Measurements from ENCODE around the gene PPP1R16B. TPM values are rescaled to one million over a fixed set of nuclear protein-coding genes. Genes with fewer than 3 reads are reported as not detected.

PPP1R16B gene
- total RNA-seq, 2 experiments from 2014 or later = 87.6 to 91.1 TPM

GRCh38 chr20:38764567-38765318, 40.8 kb upstream of the PPP1R16B start:
- intact Hi-C loops (cut with DNase I, micrococcal nuclease) = no loop called here
- H3K4me3 Mint-ChIP-seq = no peak overlapping the region
- H3K4me3 ChIP-seq (ENCODE audit: low read length) = no peak overlapping the region
- no peak overlapping the region for H3K27ac Mint-ChIP-seq
- H3K27ac ChIP-seq (ENCODE audit: low read depth in 1 of 2, low read length in 2 of 2) = no peak overlapping the region
- TF ChIP-seq CTCF (IDR thresholded peaks at IDR 0.05) = no peak
- H3K27me3 Mint-ChIP-seq = no peaks in the 10 kb centered on the region
- peak in 6 of 14 experiments; percentile 3 to 25 (median 6) for DNase-seq
- no peaks in the 10 kb centered on the region for H3K4me1 Mint-ChIP-seq (ENCODE audit: low read depth)
- CTCF ChIA-PET = no interaction called here
- H3K36me3 Mint-ChIP-seq (ENCODE audit: low read depth) = peaks cover 99% of the 10 kb centered on the region
- no peak for ATAC-seq (ENCODE audit: poor library complexity)
- no peaks in the 10 kb centered on the region for H3K4me1 ChIP-seq (ENCODE audit: insufficient read depth, low read length)
- H3K9me3 ChIP-seq (ENCODE audit: control insufficient read depth in 1 of 2, insufficient read depth in 1 of 2, low read length in 2 of 2) = no peaks in the 10 kb centered on the region
- H3K9me3 Mint-ChIP-seq = no peaks in the 10 kb centered on the region
- POLR2A ChIA-PET = no interaction called here
- peaks cover 84% of the 10 kb centered on the region for H3K36me3 ChIP-seq (ENCODE audit: insufficient read depth, low read length)
- H3K27me3 ChIP-seq (ENCODE audit: control insufficient read depth in 1 of 2, insufficient read depth in 2 of 2, low read length in 2 of 2) = no peaks in the 10 kb centered on the region

- Mint-ChIP-seq H3K4me3 (no peak overlapping the region), H3K9me3 (no peaks in the 10 kb centered on the region), H3K27ac (no peak overlapping the region), H3K27me3 (no peaks in the 10 kb centered on the region), H3K4me1 (ENCODE audit: low read depth) (no peaks in the 10 kb centered on the region), H3K36me3 (ENCODE audit: low read depth) (peaks cover 97% of the 10 kb centered on the region)
- ATAC-seq (ENCODE audit: poor library complexity) = no peak
- no peak for TF ChIP-seq CTCF (IDR thresholded peaks at IDR 0.05)
- intact Hi-C loops (cut with DNase I, micrococcal nuclease) = no loop called here
- Histone ChIP-seq H3K4me3 (ENCODE audit: low read length) (no peak overlapping the region), H3K27me3 (ENCODE audit: control insufficient read depth in 1 of 2, insufficient read depth in 2 of 2, low read length in 2 of 2) (no peaks in the 10 kb centered on the region), H3K36me3 (ENCODE audit: insufficient read depth, low read length) (peaks cover 74% of the 10 kb centered on the region), H3K4me1 (ENCODE audit: insufficient read depth, low read length) (no peaks in the 10 kb centered on the region), H3K27ac (ENCODE audit: low read depth in 1 of 2, low read length in 2 of 2) (no peak overlapping the region), H3K9me3 (ENCODE audit: control insufficient read depth in 1 of 2, insufficient read depth in 1 of 2, low read length in 2 of 2) (no peaks in the 10 kb centered on the region)
- DNase-seq = no peak
- POLR2A ChIA-PET = no interaction called here
- CTCF ChIA-PET = no interaction called here
Observed at GRCh38 chr20:38766071-38766470, 39.4 kb upstream of the PPP1R16B start.

- Mint-ChIP-seq H3K27me3 (no peaks in the 10 kb centered on the region), H3K36me3 (ENCODE audit: low read depth) (peaks cover 97% of the 10 kb centered on the region), H3K4me1 (ENCODE audit: low read depth) (no peaks in the 10 kb centered on the region), H3K4me3 (no peak overlapping the region), H3K27ac (no peak overlapping the region), H3K9me3 (no peaks in the 10 kb centered on the region)
- H3K9me3 ChIP-seq (ENCODE audit: control insufficient read depth in 1 of 2, insufficient read depth in 1 of 2, low read length in 2 of 2) = peaks cover 0 to 5% of the 10 kb centered on the region in 2 experiments
- H3K4me3 ChIP-seq (ENCODE audit: low read length) = no peak overlapping the region
- CTCF ChIA-PET = no interaction called here
- peaks cover 73% of the 10 kb centered on the region for H3K36me3 ChIP-seq (ENCODE audit: insufficient read depth, low read length)
- POLR2A ChIA-PET = no interaction called here
- H3K27me3 ChIP-seq (ENCODE audit: control insufficient read depth in 1 of 2, insufficient read depth in 2 of 2, low read length in 2 of 2) = no peaks in the 10 kb centered on the region
- no peak overlapping the region for H3K27ac ChIP-seq (ENCODE audit: low read depth in 1 of 2, low read length in 2 of 2)
- TF ChIP-seq CTCF (IDR thresholded peaks at IDR 0.05) = no peak
- ATAC-seq (ENCODE audit: poor library complexity) (no peak), DNase-seq (no peak)
- no peaks in the 10 kb centered on the region for H3K4me1 ChIP-seq (ENCODE audit: insufficient read depth, low read length)
- intact Hi-C loops (cut with DNase I, micrococcal nuclease) = no loop called here
Observed at GRCh38 chr20:38769376-38770295, 35.9 kb upstream of the PPP1R16B start.

Measured in CD4-positive, alpha-beta T cell (primary cell).